ENCODE data around the gene GPR143. TPM values are rescaled to one million over a fixed set of nuclear protein-coding genes. Genes with fewer than 3 reads are reported as not detected.

GPR143 gene
- total RNA-seq, 1 experiment from 2014 or later = 1.8 TPM

DNA sequence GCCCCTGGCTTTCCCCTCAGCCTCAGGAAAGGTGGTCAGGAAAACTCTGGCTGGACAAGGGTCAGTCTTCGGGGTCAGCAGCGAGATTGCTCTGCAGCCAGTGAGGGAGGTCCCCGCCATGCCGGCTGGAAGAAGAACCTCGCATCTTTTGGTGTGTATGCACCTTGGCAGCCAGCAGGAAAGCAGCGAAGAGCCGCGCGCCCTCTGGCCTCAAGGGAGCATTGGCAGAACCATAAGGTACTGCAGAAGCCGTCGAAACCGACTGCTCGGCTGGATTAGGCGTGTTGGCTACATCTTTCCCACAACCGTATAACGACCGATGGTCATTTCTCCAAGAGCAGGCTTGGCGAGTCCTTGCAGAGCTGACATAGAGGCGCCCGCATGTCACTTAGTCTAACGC lies 48.3 kb downstream of the GPR143 start (continued):
- TF ChIP-seq POLR2AphosphoS5 (IDR thresholded peaks at IDR 0.05; ENCODE audit: low read depth, low read length) = no peak
- no peak for TF ChIP-seq ZNF274 (IDR thresholded peaks at IDR 0.05; ENCODE audit: low read depth, low read length)

- intact Hi-C loops (cut with micrococcal nuclease) = no loop called here
- H3K9me2 ChIP-seq (ENCODE audit: insufficient read depth) = no peaks in the 10 kb centered on the region
These were observed 55.3 kb downstream of the GPR143 start for GRCh38 chrX:9710332-9710731.

More at GRCh38 chrX:9710332-9710731, 55.3 kb downstream of the GPR143 start:
- Histone ChIP-seq H3K4me2 (ENCODE audit: low read length) (no peak overlapping the region), H3K27ac (ENCODE audit: low read depth, low read length) (no peak overlapping the region), H3K27me3 (ENCODE audit: insufficient read depth, low read length) (no peaks in the 10 kb centered on the region), H3K9ac (ENCODE audit: low read length) (no peak overlapping the region), H3K4me1 (ENCODE audit: control insufficient read depth in 1 of 2, insufficient read depth in 2 of 2, low read length in 2 of 2) (no peaks in the 10 kb centered on the region), H3K36me3 (ENCODE audit: control insufficient read depth in 1 of 2, insufficient read depth in 2 of 2, low read length in 2 of 2) (peaks cover 0 to 2% of the 10 kb centered on the region in 2 experiments; a peak in 1 of 4 replicates), H3K9me3 (ENCODE audit: control insufficient read depth in 1 of 2, insufficient read depth in 1 of 2, low read depth in 1 of 2, low read length in 2 of 2) (no peaks in the 10 kb centered on the region), H3K79me2 (ENCODE audit: insufficient read depth, low read length) (no peaks in the 10 kb centered on the region), H4K20me1 (ENCODE audit: insufficient read depth) (no peaks in the 10 kb centered on the region), H2AFZ (ENCODE audit: low read depth, low read length, poor library complexity, severe bottlenecking) (no peak overlapping the region), H3K4me3 (replicated peaks in 1 of 2; ENCODE audit: low read depth in 1 of 2, low read length in 2 of 2) (no peak overlapping the region)
- POLR2A ChIA-PET = no interaction called here
- ATAC-seq (no peak), DNase-seq (ENCODE audit: low read depth, low spot score) (no peak)
- CTCF ChIA-PET = no interaction called here
- RAD21 ChIA-PET (ENCODE audit: low non-redundant PET in 1 of 2, low total read pairs in 2 of 2, uncharacterized antibody in 2 of 2, unreplicated experiment in 2 of 2) = no interaction called here
- no TSS peak for BruUV-seq (replicated peaks)
- no peak for TF ChIP-seq EGR1 (IDR thresholded peaks at IDR 0.05; ENCODE audit: low read depth)
- no peak for TF ChIP-seq POLR2A (IDR thresholded peaks at IDR 0.05; ENCODE audit: borderline replicate concordance, extremely low read depth, insufficient read depth, insufficient read length)
- no peak for TF ChIP-seq ZNF274 (IDR thresholded peaks at IDR 0.05; ENCODE audit: low read depth, low read length)
- no peak for TF ChIP-seq REST (IDR thresholded peaks at IDR 0.05; ENCODE audit: low read depth)
- no peak for TF ChIP-seq ZFX (IDR thresholded peaks at IDR 0.05)
- TF ChIP-seq, protein P1, sequence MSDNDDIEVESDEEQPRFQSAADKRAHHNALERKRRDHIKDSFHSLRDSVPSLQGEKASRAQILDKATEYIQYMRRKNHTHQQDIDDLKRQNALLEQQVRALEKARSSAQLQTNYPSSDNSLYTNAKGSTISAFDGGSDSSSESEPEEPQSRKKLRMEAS (IDR thresholded peaks at IDR 0.05) = no peak
- TF ChIP-seq ELF1 (IDR thresholded peaks at IDR 0.05; ENCODE audit: borderline replicate concordance, low read depth) = no peak
- no peak for TF ChIP-seq CBX3 (IDR thresholded peaks at IDR 0.05; ENCODE audit: low read depth)
- TF ChIP-seq, protein P2, sequence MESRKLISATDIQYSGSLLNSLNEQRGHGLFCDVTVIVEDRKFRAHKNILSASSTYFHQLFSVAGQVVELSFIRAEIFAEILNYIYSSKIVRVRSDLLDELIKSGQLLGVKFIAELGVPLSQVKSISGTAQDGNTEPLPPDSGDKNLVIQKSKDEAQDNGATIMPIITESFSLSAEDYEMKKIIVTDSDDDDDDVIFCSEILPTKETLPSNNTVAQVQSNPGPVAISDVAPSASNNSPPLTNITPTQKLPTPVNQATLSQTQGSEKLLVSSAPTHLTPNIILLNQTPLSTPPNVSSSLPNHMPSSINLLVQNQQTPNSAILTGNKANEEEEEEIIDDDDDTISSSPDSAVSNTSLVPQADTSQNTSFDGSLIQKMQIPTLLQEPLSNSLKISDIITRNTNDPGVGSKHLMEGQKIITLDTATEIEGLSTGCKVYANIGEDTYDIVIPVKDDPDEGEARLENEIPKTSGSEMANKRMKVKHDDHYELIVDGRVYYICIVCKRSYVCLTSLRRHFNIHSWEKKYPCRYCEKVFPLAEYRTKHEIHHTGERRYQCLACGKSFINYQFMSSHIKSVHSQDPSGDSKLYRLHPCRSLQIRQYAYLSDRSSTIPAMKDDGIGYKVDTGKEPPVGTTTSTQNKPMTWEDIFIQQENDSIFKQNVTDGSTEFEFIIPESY (IDR thresholded peaks at IDR 0.05; ENCODE audit: extremely low read depth, insufficient replicate concordance, low read length) = no peak
- no peak for TF ChIP-seq EZH2 (IDR thresholded peaks at IDR 0.05)
- TF ChIP-seq FOSL1 (IDR thresholded peaks at IDR 0.05; ENCODE audit: low read depth) = no peak
- TF ChIP-seq, protein P3, sequence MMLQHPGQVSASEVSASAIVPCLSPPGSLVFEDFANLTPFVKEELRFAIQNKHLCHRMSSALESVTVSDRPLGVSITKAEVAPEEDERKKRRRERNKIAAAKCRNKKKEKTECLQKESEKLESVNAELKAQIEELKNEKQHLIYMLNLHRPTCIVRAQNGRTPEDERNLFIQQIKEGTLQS (IDR thresholded peaks at IDR 0.05) = no peak
- TF ChIP-seq POLR2AphosphoS5 (IDR thresholded peaks at IDR 0.05; ENCODE audit: low read depth, low read length) = no peak
- no peak for TF ChIP-seq CTCF (IDR thresholded peaks at IDR 0.05 in 2 of 3, conservative IDR thresholded peaks at IDR 0.05 in 1 of 3; ENCODE audit: borderline replicate concordance in 1 of 3, insufficient read depth in 1 of 3, low read depth in 2 of 3, low read length in 2 of 3)
- TF ChIP-seq RAD21 (IDR thresholded peaks at IDR 0.05; ENCODE audit: low read depth) = no peak
- no peak for TF ChIP-seq TCF7L2 (IDR thresholded peaks at IDR 0.05; ENCODE audit: borderline replicate concordance, extremely low read depth, insufficient read depth, insufficient read length)
